GM21737 (cell line): Measurements from ENCODE around the gene TUFM.
A peak's percentile ranks its signal among the peaks of the same experiment; 100 is the strongest.
"Not testable (repeated sequence)": the region's sequence is repeated elsewhere in the genome, so short reads cannot be mapped to it uniquely, and the experiment has no call there.

ENCODE experiments used
- ATAC-seq: cut with Tn5 transposase; IDR thresholded peaks from one replicate; pipeline ENCODE4 v1.9.1; 2021; ENCODE audit warnings: mild to moderate bottlenecking, moderate library complexity; ENCODE audit not compliant: unreplicated experiment

Gene TUFM

DNA sequence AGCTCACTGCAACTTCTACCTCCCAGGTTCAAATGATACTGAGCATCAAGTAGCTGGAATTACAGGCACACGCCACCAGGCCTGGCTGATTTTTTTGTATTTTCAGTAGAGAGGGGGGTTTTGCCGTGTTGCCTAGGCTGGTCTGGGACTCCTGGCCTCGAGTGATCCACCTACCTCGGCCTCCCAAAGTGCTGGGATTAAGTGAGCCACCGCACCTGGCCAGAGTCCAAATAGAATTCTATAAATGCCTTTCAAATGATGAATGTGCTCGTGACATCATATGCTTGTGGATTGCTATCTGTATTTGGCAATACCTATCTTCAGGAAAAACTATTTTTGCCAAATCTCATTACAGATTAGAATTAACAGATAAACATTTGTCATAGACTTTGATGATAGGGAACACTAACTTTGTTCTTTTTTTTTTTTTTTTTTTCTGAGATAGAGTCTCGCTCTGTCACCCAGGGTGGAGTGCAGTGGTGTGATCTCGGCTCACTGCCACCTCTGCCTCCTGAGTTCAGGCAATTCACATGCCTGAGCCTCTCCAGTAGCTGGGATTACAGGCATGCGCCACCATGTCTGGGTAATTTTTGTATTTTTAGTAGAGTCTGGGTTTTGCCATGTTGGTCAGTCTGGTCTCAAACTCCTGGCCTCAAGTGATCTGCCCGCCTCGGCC is 38.6 kb downstream of the TUFM start:
- not testable (repeated sequence) for ATAC-seq

DNA sequence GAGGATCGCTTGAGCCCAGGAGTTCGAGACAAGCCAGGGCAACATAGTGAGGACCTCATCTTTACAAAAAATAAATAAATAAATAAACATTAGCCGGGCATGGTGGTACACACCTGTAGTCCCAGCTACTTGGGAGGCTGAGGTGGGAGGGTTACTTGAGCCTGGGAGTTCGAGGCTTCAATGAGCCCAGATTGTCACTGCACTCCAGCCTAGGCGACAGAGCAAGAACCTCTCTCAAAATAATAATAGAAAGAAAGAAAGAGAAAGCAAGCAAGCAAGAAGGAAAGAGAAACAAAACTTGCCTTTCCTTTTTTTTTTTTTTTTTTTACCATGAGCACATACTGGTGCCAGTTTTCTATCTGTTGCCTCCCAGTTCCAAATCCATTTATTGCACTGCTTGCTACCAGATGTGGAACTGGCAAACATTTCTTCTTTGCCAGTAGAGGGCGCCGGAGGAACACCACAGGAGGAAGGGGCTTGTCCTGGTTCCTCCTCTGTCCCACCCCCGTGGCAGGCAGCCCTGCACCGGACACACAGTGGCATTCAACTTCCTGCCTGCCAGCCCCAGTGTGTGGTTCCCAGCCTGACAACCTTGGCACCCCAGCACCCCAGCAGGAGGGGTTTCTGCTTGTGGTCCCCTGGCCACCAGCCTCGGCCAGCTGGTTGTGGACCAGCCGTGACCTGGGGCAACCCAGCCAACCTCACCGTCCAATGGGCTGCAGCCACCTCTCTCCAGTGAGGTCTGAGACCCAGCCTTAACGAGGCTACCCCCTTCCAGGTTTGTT is 43.7 kb downstream of the TUFM start:
- ATAC-seq = peak; percentile 80
